IMR-90 (cell line): Measurements from ENCODE around the gene TBC1D22A.

Experiments used
- BHLHE40 ChIP-seq: fragments of 150-350 bp; IDR thresholded peaks from 2 replicates; pipeline ENCODE4 v1.6.1; 2016; ENCODE audit warnings: mild to moderate bottlenecking, low read depth, low read length
- CEBPB ChIP-seq: IDR thresholded peaks from 2 replicates; pipeline ENCODE4 v1.6.1; 2012; ENCODE audit warnings: low read depth, low read length, improper control_type of control experiment
- CHD1 ChIP-seq: IDR thresholded peaks from 2 replicates; pipeline ENCODE4 v1.6.1; 2012; ENCODE audit warnings: low read depth, low read length, improper control_type of control experiment
- CTCF ChIP-seq: conservative IDR thresholded peaks from 2 replicates; pipeline ENCODE4 v1.5.1; 2012; ENCODE audit warnings: mild to moderate bottlenecking, low read depth, low read length, improper control_type of control experiment
- ELK1 ChIP-seq: fragments of 150-350 bp; IDR thresholded peaks from 2 replicates; pipeline ENCODE4 v1.6.1; 2016; ENCODE audit warnings: low read depth, mild to moderate bottlenecking, low read length, moderate library complexity, borderline replicate concordance
- FOS ChIP-seq: fragments of 150-350 bp; IDR thresholded peaks from 2 replicates; pipeline ENCODE4 v1.6.1; 2016; ENCODE audit warnings: low read depth, low read length
- MAFK ChIP-seq: IDR thresholded peaks from 2 replicates; pipeline ENCODE4 v1.6.1; 2012; ENCODE audit warnings: low read depth, low read length, improper control_type of control experiment
- MAZ ChIP-seq: IDR thresholded peaks from 2 replicates; pipeline ENCODE4 v1.6.1; 2012; ENCODE audit warnings: low read depth, mild to moderate bottlenecking, low read length, improper control_type of control experiment, moderate library complexity, borderline replicate concordance
- MXI1 ChIP-seq: IDR thresholded peaks from 2 replicates; pipeline ENCODE4 v1.6.1; 2012; ENCODE audit warnings: low read depth, mild to moderate bottlenecking, low read length, moderate library complexity, borderline replicate concordance
- POLR2A ChIP-seq: IDR thresholded peaks from 2 replicates; pipeline ENCODE4 v1.6.1; 2012; ENCODE audit warnings: mild to moderate bottlenecking, low read depth, low read length
- RAD21 ChIP-seq: IDR thresholded peaks from 2 replicates; pipeline ENCODE4 v1.6.1; 2012; ENCODE audit warnings: low read length, improper control_type of control experiment
- RFX5 ChIP-seq: IDR thresholded peaks from 2 replicates; pipeline ENCODE4 v1.8.0; 2012; ENCODE audit warnings: low read depth, mild to moderate bottlenecking, low read length, moderate library complexity
- USF2 ChIP-seq: fragments of 150-350 bp; IDR thresholded peaks from 2 replicates; pipeline ENCODE4 v1.6.1; 2017; ENCODE audit warnings: mild to moderate bottlenecking, antibody characterized with exemption, low read length, low read depth

DNA sequence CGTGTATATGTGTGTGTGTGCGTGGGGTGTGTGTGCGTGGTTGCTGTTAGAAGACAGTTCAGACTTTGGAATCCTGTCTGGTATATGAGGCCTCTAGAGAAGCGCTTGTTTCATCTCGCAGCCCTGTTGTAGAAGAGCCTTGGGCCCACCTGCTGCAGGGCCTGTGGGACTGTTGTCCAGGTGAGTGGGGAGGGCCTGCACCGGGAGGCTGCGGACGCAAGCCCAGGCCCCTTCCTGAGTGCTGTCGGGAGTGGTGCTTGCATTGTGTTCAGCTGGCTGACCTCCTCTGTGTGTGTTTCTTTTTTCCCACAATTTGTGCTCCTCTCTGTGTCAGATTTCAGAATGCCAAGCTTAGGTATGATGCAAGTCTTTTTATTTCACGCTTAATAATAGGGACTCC, 128.4 kb downstream of the TBC1D22A start:
- no peak for TF ChIP-seq RFX5
- TF ChIP-seq CTCF, result no peak
- TF ChIP-seq BHLHE40, result no peak
- no peak for TF ChIP-seq POLR2A
- no peak for TF ChIP-seq RAD21
- no peak for TF ChIP-seq MAFK
- TF ChIP-seq USF2, result no peak
- no peak for TF ChIP-seq MXI1
- no peak for TF ChIP-seq ELK1
- TF ChIP-seq CEBPB, result no peak
- no peak for TF ChIP-seq CHD1
- no peak for TF ChIP-seq FOS
- no peak for TF ChIP-seq MAZ
